ENCODE data around the gene PECR. TPM values are rescaled to one million over a fixed set of nuclear protein-coding genes. Genes with fewer than 3 reads are reported as not detected.
A peak's percentile ranks its signal among the peaks of the same experiment; 100 is the strongest.

The PECR gene
- total and polyA plus RNA-seq, 2 of the 13 experiments (the other 11 are each of a cell fraction or from before 2014, with no cell fraction given): 151 to 153 TPM

- 0 out of 2 replicates have a peak, but pooled peaks have one; percentile 38 for TF ChIP-seq CREBL2 (CRISPR knock-in tag; IDR thresholded peaks at IDR 0.05; ENCODE audit: borderline replicate concordance)
- TF ChIP-seq SNAPC2 (CRISPR knock-in tag; IDR thresholded peaks at IDR 0.05): no peak
- peak; percentile 86 for TF ChIP-seq ZNF678 (CRISPR knock-in tag; IDR thresholded peaks at IDR 0.05)
- TF ChIP-seq MED8 (CRISPR knock-in tag; IDR thresholded peaks at IDR 0.05; ENCODE audit: insufficient replicate concordance): no peak
- TF ChIP-seq ZNF747 (CRISPR knock-in tag; IDR thresholded peaks at IDR 0.05; ENCODE audit: borderline replicate concordance): no peak
- no peak for TF ChIP-seq CEBPG (CRISPR knock-in tag; IDR thresholded peaks at IDR 0.05)
- no peak for TF ChIP-seq ZNF3 (CRISPR knock-in tag; IDR thresholded peaks at IDR 0.05)
- no peak for TF ChIP-seq SNRNP70 (IDR thresholded peaks at IDR 0.05; ENCODE audit: low read depth, low read length)
- TF ChIP-seq CSRNP2 (CRISPR knock-in tag; conservative IDR thresholded peaks at IDR 0.05; ENCODE audit: low read depth): no peak
- TF ChIP-seq EED (CRISPR knock-in tag; IDR thresholded peaks at IDR 0.05): no peak
- no peak for TF ChIP-seq TBL1XR1 (IDR thresholded peaks at IDR 0.05; ENCODE audit: borderline replicate concordance, low read length, partially characterized antibody)
- no peak for TF ChIP-seq ZNF674 (CRISPR knock-in tag; IDR thresholded peaks at IDR 0.05; ENCODE audit: low read depth)
- TF ChIP-seq MXD1 (CRISPR knock-in tag; IDR thresholded peaks at IDR 0.05): peak; percentile 61; the same call in 1 of the 2 replicates
- no peak; the same call in 1 of the 2 replicates for TF ChIP-seq ZFP90 (CRISPR knock-in tag; IDR thresholded peaks at IDR 0.05; ENCODE audit: borderline replicate concordance)
- no peak for TF ChIP-seq ZSCAN21 (CRISPR knock-in tag; IDR thresholded peaks at IDR 0.05; ENCODE audit: borderline replicate concordance)
- 0 out of 2 replicates have a peak, but pooled peaks have one; percentile 19 for TF ChIP-seq FOXO1 (CRISPR knock-in tag; IDR thresholded peaks at IDR 0.05)
- TF ChIP-seq NKX3-1 (CRISPR knock-in tag; IDR thresholded peaks at IDR 0.05): no peak
- TF ChIP-seq CBFB (CRISPR knock-in tag; IDR thresholded peaks at IDR 0.05): no peak
- no peak for TF ChIP-seq NONO (IDR thresholded peaks at IDR 0.05)
- TF ChIP-seq NONO (CRISPR knock-in tag; conservative IDR thresholded peaks at IDR 0.05): no peak
- TF ChIP-seq IKZF5 (CRISPR knock-in tag; IDR thresholded peaks at IDR 0.05): no peak; the same call in 1 of the 2 replicates
- no peak for TF ChIP-seq MLXIP (CRISPR knock-in tag; IDR thresholded peaks at IDR 0.05; ENCODE audit: borderline replicate concordance)
- no peak for TF ChIP-seq RFXAP (CRISPR knock-in tag; IDR thresholded peaks at IDR 0.05; ENCODE audit: borderline replicate concordance)
- TF ChIP-seq ZNF839 (CRISPR knock-in tag; IDR thresholded peaks at IDR 0.05; ENCODE audit: borderline replicate concordance): no peak
These were observed 68.3 kb downstream of the PECR start, which contains the start of gene MREG (continued) for GRCh38 chr2:216013080-216013909.
